A549 (cell line): ENCODE results near the gene TBC1D14. TPM values are rescaled to one million over a fixed set of nuclear protein-coding genes. Genes with fewer than 3 reads are reported as not detected.

Experiments used
- ATAC-seq, 2 experiments: fragments of 200-7000 bp in 1 of 2; fragments of >200 bp in 1 of 2; cut with Nextera tagmentation in 1 of 2; cut with Tn5 transposase in 1 of 2; 3 replicates each; pipeline versions ENCODE4 v1.8.0 to v1.9.1; 2018 to 2020; ENCODE audit warnings: mild to moderate bottlenecking in 1 of 2, moderate library complexity in 1 of 2
- CTCF ChIA-PET: fragments of 300-600 bp; sonication (Branson Sonifier 250); formaldehyde crosslinking; extraction: SDS; loops from one replicate; lab custom pipeline; 2021; ENCODE audit warnings: antibody characterized with exemption, inconsistent platforms; lab: Yijun Ruan, JAX
- POLR2A ChIA-PET: fragments of 350-600 bp; formaldehyde crosslinking; extraction: SDS; loops from one replicate; lab custom pipeline; 2021; ENCODE audit warnings: antibody characterized with exemption, inconsistent platforms; lab: Yijun Ruan, JAX
- DNase-seq, 2 experiments: peaks; one replicate each; pipeline versions ENCODE4 v3.0.0 to v3.0.0-alpha.2; 2011 to 2016; ENCODE audit warnings: low read depth in 1 of 2, low spot score in 1 of 2
- FAIRE-seq: peaks from 2 replicates; lab custom pipeline; 2011; peaks lifted over from hg19 to GRCh38; lab: Jason Lieb, UNC
- H3K27ac ChIP-seq, 2 experiments: fragments of >200 bp; sonication (Bioruptor Twin); formaldehyde crosslinking; 3 replicates each; pipeline ENCODE4 v1.5.1; 2016 to 2017
- H3K4me1 ChIP-seq: fragments of >200 bp; sonication (Bioruptor Twin); formaldehyde crosslinking; 3 replicates; pipeline ENCODE4 v1.6.1; 2016
- H3K4me2 ChIP-seq: fragments of >200 bp; sonication (Bioruptor Twin); formaldehyde crosslinking; 3 replicates; pipeline ENCODE4 v1.6.1; 2016
- H3K4me3 ChIP-seq: fragments of >200 bp; sonication (Bioruptor Twin); formaldehyde crosslinking; 3 replicates; pipeline ENCODE4 v1.5.1; 2016
- H3K9me3 ChIP-seq: fragments of >200 bp; sonication (Bioruptor Twin); formaldehyde crosslinking; 3 replicates; pipeline ENCODE4 v1.6.1; 2016
- BHLHE40 ChIP-seq: IDR thresholded peaks from 2 replicates; pipeline ENCODE4 v1.6.1; 2012; ENCODE audit warnings: low read depth, low read length, inconsistent platforms
- CHD4 ChIP-seq: fragments of 200-600 bp; sonication (generic); IDR thresholded peaks from 2 replicates; pipeline ENCODE4 v1.6.1; 2016; ENCODE audit warnings: antibody characterized with exemption, mild to moderate bottlenecking, borderline replicate concordance
- E2F6 ChIP-seq: IDR thresholded peaks from 2 replicates; pipeline ENCODE4 v1.6.1; 2012; ENCODE audit warnings: low read depth, borderline replicate concordance
- EHF ChIP-seq: fragments of 250-450 bp; sonication (Bioruptor Pico); IDR thresholded peaks from 2 replicates; pipeline ENCODE4 v1.5.0; 2020; ENCODE audit warnings: mild to moderate bottlenecking
- EHMT2 ChIP-seq: fragments of 200-600 bp; sonication (generic); IDR thresholded peaks from 2 replicates; pipeline ENCODE4 v1.6.1; 2016; ENCODE audit warnings: antibody characterized with exemption, low read depth, mild to moderate bottlenecking, moderate library complexity
- ESRRA ChIP-seq: fragments of 150-350 bp; IDR thresholded peaks from 2 replicates; pipeline ENCODE4 v1.6.1; 2014; ENCODE audit warnings: mild to moderate bottlenecking, low read length, borderline replicate concordance
- FOSB ChIP-seq: fragments of 250-450 bp; sonication (Bioruptor Pico); IDR thresholded peaks from 2 replicates; pipeline ENCODE4 v1.5.0; 2020; ENCODE audit warnings: mild to moderate bottlenecking, moderate library complexity
- FOSL2 ChIP-seq, 2 experiments: fragments of 450-650 bp in 1 of 2; fragments of >200 bp in 1 of 2; sonication (Bioruptor Twin) in 1 of 2; formaldehyde crosslinking; IDR thresholded peaks; 2 replicates each; pipeline versions ENCODE4 v1.5.0 to v1.6.1; 2016 to 2020; ENCODE audit warnings: mild to moderate bottlenecking in 1 of 2, moderate library complexity in 1 of 2
- FOXS1 ChIP-seq: fragments of 250-450 bp; sonication (Bioruptor Pico); IDR thresholded peaks from 2 replicates; pipeline ENCODE4 v1.5.0; 2020; ENCODE audit warnings: mild to moderate bottlenecking, moderate library complexity
- HES2 ChIP-seq: fragments of >200 bp; sonication (Bioruptor Twin); formaldehyde crosslinking; IDR thresholded peaks from 2 replicates; pipeline ENCODE4 v1.6.1; 2016
- HEYL ChIP-seq: fragments of 250-450 bp; sonication (Bioruptor Pico); IDR thresholded peaks from 2 replicates; pipeline ENCODE4 v1.8.0; 2021; ENCODE audit warnings: mild to moderate bottlenecking, moderate library complexity
- HMGXB4 ChIP-seq: fragments of 250-450 bp; sonication (Bioruptor Pico); IDR thresholded peaks from 2 replicates; pipeline ENCODE4 v1.5.0; 2021; ENCODE audit warnings: mild to moderate bottlenecking, moderate library complexity, borderline replicate concordance
- HOXA7 ChIP-seq: fragments of 250-450 bp; sonication (Bioruptor Pico); IDR thresholded peaks from 2 replicates; pipeline ENCODE4 v1.5.0; 2020; ENCODE audit warnings: mild to moderate bottlenecking, moderate library complexity
- HOXB5 ChIP-seq: fragments of 250-450 bp; sonication (Bioruptor Pico); IDR thresholded peaks from 2 replicates; pipeline ENCODE4 v1.5.0; 2020; ENCODE audit warnings: mild to moderate bottlenecking, moderate library complexity
- KDM5A ChIP-seq: fragments of 200-600 bp; sonication (generic); IDR thresholded peaks from 2 replicates; pipeline ENCODE4 v1.6.1; 2016; ENCODE audit warnings: antibody characterized with exemption, mild to moderate bottlenecking
- MAX ChIP-seq: IDR thresholded peaks from 2 replicates; pipeline ENCODE4 v1.6.1; 2012
- NFE2L2 ChIP-seq: fragments of 150-350 bp; conservative IDR thresholded peaks from 2 replicates; pipeline ENCODE4 v1.6.1; 2014; ENCODE audit warnings: low read length
- NR3C1 ChIP-seq: fragments of >200 bp; sonication (Bioruptor Twin); formaldehyde crosslinking; IDR thresholded peaks from 3 replicates; pipeline ENCODE4 v1.6.1; 2017
- PBX3 ChIP-seq: IDR thresholded peaks from 2 replicates; pipeline ENCODE4 v1.6.1; 2012
- POLR2A ChIP-seq: IDR thresholded peaks from 2 replicates; pipeline ENCODE4 v1.6.1; 2012; ENCODE audit warnings: mild to moderate bottlenecking, low read length
- RAD21 ChIP-seq, 2 experiments: fragments of >200 bp in 1 of 2; sonication (Bioruptor Twin) in 1 of 2; formaldehyde crosslinking in 1 of 2; IDR thresholded peaks in 1 of 2; conservative IDR thresholded peaks in 1 of 2; 2 replicates in 1 of 2; 3 replicates in 1 of 2; pipeline ENCODE4 v1.6.1; 2012 to 2018; ENCODE audit warnings: inconsistent platforms in 1 of 2
- RCOR1 ChIP-seq: fragments of 150-350 bp; IDR thresholded peaks from 2 replicates; pipeline ENCODE4 v1.6.1; 2014; ENCODE audit warnings: antibody characterized with exemption, low read length, low read depth
- RNF2 ChIP-seq: fragments of 200-600 bp; sonication (generic); IDR thresholded peaks from 2 replicates; pipeline ENCODE4 v1.6.1; 2016; ENCODE audit warnings: low read depth, mild to moderate bottlenecking, antibody characterized with exemption, moderate library complexity, borderline replicate concordance
- TP53 ChIP-seq: fragments of 250-450 bp; sonication (Bioruptor Pico); IDR thresholded peaks from 2 replicates; pipeline ENCODE4 v1.5.0; 2021; ENCODE audit warnings: mild to moderate bottlenecking, moderate library complexity
- ZSCAN20 ChIP-seq: fragments of 250-450 bp; sonication (Bioruptor Pico); IDR thresholded peaks from 2 replicates; pipeline ENCODE4 v1.8.0; 2022; ENCODE audit warnings: mild to moderate bottlenecking, moderate library complexity
- WGBS: methylation state at CpG from one replicate; pipeline ENCODE4 v1.1.6; 2017; ENCODE audit errors: missing lambda C conversion rate; 5-methylcytosine and 5-hydroxymethylcytosine counted together
- polyA plus RNA-seq, 4 experiments: library from polyadenylated mRNA; depleted of rRNA in 3 of 4; stranded (reverse); fragments of >200 nt; fragmentation: RNase III in 1 of 4; extraction: RNeasy Plus Mini Kit Qiagen cat#74134 plus additional on column Dnase treatment in 1 of 4; gene quantifications; 2 replicates in 3 of 4; 3 replicates in 1 of 4; pipeline ENCODE4 v1.2.3, GENCODE V29; 2011 to 2017

The TBC1D14 gene
- polyA plus RNA-seq, 2 of the 4 experiments (the other 2 are of a cell fraction): 30.2 to 39.0 TPM

GRCh38 chr4:6992728-6993677 lies 83.4 kb downstream of the TBC1D14 start:
- TF ChIP-seq E2F6 (no peak), EHF (no peak), PBX3 (no peak), HES2 (no peak), HOXA7 (CRISPR knock-in tag) (no peak), HEYL (CRISPR knock-in tag) (no peak), EHMT2 (no peak), NFE2L2 (no peak), MAX (no peak), TP53 (no peak), CHD4 (no peak), FOSL2 (IDR thresholded peaks at IDR 0.05) (no peak), FOSL2 (CRISPR knock-in tag; IDR thresholded peaks at IDR 0.05) (no peak)
- ChIA-PET POLR2A (no interaction called here), CTCF (interaction anchor here (0.6 to 1.4 kb wide), 2 partner anchors 44 to 78 kb away, joined by 3 to 4 read pairs; no protein-coding TSS in a partner anchor)
- ATAC-seq (no peak), DNase-seq (no peak), FAIRE-seq (no peak)
- whole genome bisulfite sequencing: 87% methylated on average over 15 of the region's 15 CpGs
- Histone ChIP-seq H3K9me3 (no peaks in the 10 kb centered on the region), H3K4me2 (no peak overlapping the region), H3K4me3 (no peak overlapping the region), H3K27ac (no peak overlapping the region), H3K4me1 (peaks cover 20% of the 10 kb centered on the region)

- no peak for DNase-seq
- no peak for ATAC-seq
- no peak for FAIRE-seq
- CTCF ChIA-PET: interaction anchor here (0.9 to 1.8 kb wide), 2 partner anchors 9 to 38 kb away, joined by 3 read pairs; no protein-coding TSS in a partner anchor
- H3K9me3 ChIP-seq: no peaks in the 10 kb centered on the region
- 96% methylated on average over 12 of the region's 12 CpGs for WGBS
- H3K27ac ChIP-seq: no peak overlapping the region
- H3K4me3 ChIP-seq: no peak overlapping the region
- H3K4me1 ChIP-seq: peaks cover 19% of the 10 kb centered on the region
- H3K4me2 ChIP-seq: no peak overlapping the region
- POLR2A ChIA-PET: no interaction called here
- no peak for TF ChIP-seq HOXB5 (CRISPR knock-in tag)
- no peak for TF ChIP-seq HOXA7 (CRISPR knock-in tag)
- no peak for TF ChIP-seq FOXS1
- no peak for TF ChIP-seq KDM5A
- no peak for TF ChIP-seq NFE2L2
- no peak for TF ChIP-seq EHF
- TF ChIP-seq RCOR1: no peak
- TF ChIP-seq POLR2A: no peak
- TF ChIP-seq HMGXB4 (CRISPR knock-in tag): no peak
- no peak for TF ChIP-seq RNF2
- no peak for TF ChIP-seq HEYL (CRISPR knock-in tag)
- TF ChIP-seq RAD21 (conservative IDR thresholded peaks at IDR 0.05 in 1 of 2, IDR thresholded peaks at IDR 0.05 in 1 of 2): no peak
- TF ChIP-seq NR3C1: no peak
- no peak for TF ChIP-seq BHLHE40
- no peak for TF ChIP-seq E2F6
- no peak for TF ChIP-seq ESRRA
- TF ChIP-seq FOSB: no peak
- no peak for TF ChIP-seq ZSCAN20
- TF ChIP-seq, all 56 proteins: peak for 0
Observed at GRCh38 chr4:6996481-6996880, 86.9 kb downstream of the TBC1D14 start.
